Measurements from ENCODE around the gene RABL6.
A peak's percentile ranks its signal among the peaks of the same experiment; 100 is the strongest.

The RABL6 gene

DNA sequence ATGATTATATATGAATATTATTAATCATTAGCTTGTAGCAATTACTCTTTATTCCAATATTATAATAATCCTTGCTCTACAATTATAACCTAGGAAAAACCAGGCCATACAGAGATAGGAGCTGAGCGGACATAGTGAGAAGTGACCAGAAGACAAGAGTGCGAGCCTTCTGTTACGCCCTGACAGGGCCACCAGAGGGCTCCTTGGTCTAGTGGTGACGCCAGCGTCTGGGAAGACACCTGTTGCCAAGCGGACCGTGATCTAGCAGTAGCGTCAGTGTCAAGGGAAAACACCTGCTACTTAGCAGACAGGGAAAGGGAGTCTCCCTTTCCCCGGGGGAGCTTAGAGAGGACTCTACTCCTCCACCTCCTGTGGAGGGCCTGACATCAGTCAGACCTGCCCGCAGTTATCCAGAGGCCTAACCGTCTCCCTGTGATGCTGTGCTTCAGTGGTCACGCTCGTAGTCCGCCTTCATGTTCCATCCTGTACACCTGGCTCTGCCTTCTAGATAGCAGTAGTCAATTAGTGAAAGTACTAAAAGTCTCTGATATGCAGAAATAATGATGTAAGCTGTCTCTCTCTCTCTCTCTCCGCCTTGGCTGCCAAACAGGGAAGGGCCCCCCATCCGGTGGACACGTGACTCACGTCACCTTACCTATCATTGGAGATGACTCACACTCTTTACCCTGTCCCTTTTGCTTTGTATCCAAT, 41.2 kb upstream of the RABL6 start (continued):
- TF ChIP-seq, protein P1, sequence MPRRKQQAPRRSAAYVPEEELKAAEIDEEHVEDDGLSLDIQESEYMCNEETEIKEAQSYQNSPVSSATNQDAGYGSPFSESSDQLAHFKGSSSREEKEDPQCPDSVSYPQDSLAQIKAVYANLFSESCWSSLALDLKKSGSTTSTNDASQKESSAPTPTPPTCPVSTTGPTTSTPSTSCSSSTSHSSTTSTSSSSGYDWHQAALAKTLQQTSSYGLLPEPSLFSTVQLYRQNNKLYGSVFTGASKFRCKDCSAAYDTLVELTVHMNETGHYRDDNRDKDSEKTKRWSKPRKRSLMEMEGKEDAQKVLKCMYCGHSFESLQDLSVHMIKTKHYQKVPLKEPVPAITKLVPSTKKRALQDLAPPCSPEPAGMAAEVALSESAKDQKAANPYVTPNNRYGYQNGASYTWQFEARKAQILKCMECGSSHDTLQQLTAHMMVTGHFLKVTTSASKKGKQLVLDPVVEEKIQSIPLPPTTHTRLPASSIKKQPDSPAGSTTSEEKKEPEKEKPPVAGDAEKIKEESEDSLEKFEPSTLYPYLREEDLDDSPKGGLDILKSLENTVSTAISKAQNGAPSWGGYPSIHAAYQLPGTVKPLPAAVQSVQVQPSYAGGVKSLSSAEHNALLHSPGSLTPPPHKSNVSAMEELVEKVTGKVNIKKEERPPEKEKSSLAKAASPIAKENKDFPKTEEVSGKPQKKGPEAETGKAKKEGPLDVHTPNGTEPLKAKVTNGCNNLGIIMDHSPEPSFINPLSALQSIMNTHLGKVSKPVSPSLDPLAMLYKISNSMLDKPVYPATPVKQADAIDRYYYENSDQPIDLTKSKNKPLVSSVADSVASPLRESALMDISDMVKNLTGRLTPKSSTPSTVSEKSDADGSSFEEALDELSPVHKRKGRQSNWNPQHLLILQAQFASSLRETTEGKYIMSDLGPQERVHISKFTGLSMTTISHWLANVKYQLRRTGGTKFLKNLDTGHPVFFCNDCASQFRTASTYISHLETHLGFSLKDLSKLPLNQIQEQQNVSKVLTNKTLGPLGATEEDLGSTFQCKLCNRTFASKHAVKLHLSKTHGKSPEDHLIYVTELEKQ (tag by site-specific recombination; IDR thresholded peaks at IDR 0.05; ENCODE audit: borderline replicate concordance): peak; percentile 65; the same call in 1 of the 2 replicates
- TF ChIP-seq SCRT1 (tag by site-specific recombination; IDR thresholded peaks at IDR 0.05; ENCODE audit: borderline replicate concordance) (peak; percentile 99), ZNF2 (tag by site-specific recombination; IDR thresholded peaks at IDR 0.05) (peak; percentile 91), ZXDB (tag by site-specific recombination; IDR thresholded peaks at IDR 0.05) (peak; percentile 44; the same call in 1 of the 2 replicates), ZNF324 (tag by site-specific recombination; IDR thresholded peaks at IDR 0.05) (peak; percentile 79), GLIS1 (tag by site-specific recombination; IDR thresholded peaks at IDR 0.05) (peak; percentile 93)
- TF ChIP-seq, protein P2, sequence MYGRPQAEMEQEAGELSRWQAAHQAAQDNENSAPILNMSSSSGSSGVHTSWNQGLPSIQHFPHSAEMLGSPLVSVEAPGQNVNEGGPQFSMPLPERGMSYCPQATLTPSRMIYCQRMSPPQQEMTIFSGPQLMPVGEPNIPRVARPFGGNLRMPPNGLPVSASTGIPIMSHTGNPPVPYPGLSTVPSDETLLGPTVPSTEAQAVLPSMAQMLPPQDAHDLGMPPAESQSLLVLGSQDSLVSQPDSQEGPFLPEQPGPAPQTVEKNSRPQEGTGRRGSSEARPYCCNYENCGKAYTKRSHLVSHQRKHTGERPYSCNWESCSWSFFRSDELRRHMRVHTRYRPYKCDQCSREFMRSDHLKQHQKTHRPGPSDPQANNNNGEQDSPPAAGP (tag by site-specific recombination; IDR thresholded peaks at IDR 0.05): peak; percentile 84

GRCh38 chr9:136769710-136770191, 38.0 kb upstream of the RABL6 start:
- no peaks in the 10 kb centered on the region for H3K4me1 ChIP-seq (ENCODE audit: control insufficient read depth, insufficient read depth, low read length)
- ChIA-PET POLR2A (no interaction called here), CTCF (interaction anchor here (0.6 to 4.7 kb wide), 7 partner anchors 10 to 1286 kb away, joined by 3 to 79 read pairs (median 4); partner anchors contain the start of gene LCN8)
- no peak overlapping the region for H3K27ac ChIP-seq (ENCODE audit: extremely low read depth, low read depth, low read length)
- no peaks in the 10 kb centered on the region for H3K36me3 ChIP-seq (ENCODE audit: control insufficient read depth in 2 of 2, insufficient read depth in 1 of 2, low read length in 2 of 2)
- H3K9me3 ChIP-seq (ENCODE audit: control insufficient read depth, insufficient read depth, low read depth, low read length): no peaks in the 10 kb centered on the region
- H3K4me3 ChIP-seq (ENCODE audit: low read depth, low read length): no peak overlapping the region
- TF ChIP-seq ZNF112 (tag by site-specific recombination; IDR thresholded peaks at IDR 0.05) (no peak), ZNF629 (tag by site-specific recombination; IDR thresholded peaks at IDR 0.05) (no peak), ZBTB20 (tag by site-specific recombination; IDR thresholded peaks at IDR 0.05) (no peak), ZNF548 (tag by site-specific recombination; IDR thresholded peaks at IDR 0.05) (no peak), ZBTB1 (tag by site-specific recombination; IDR thresholded peaks at IDR 0.05) (no peak), ZNF585B (tag by site-specific recombination; IDR thresholded peaks at IDR 0.05) (no peak), ZIC2 (tag by site-specific recombination; IDR thresholded peaks at IDR 0.05) (peak; percentile 44), ZNF146 (tag by site-specific recombination; IDR thresholded peaks at IDR 0.05) (no peak), MZF1 (tag by site-specific recombination; IDR thresholded peaks at IDR 0.05; ENCODE audit: borderline replicate concordance) (no peak), ZNF560 (tag by site-specific recombination; IDR thresholded peaks at IDR 0.05; ENCODE audit: borderline replicate concordance) (no peak), OSR2 (tag by site-specific recombination; IDR thresholded peaks at IDR 0.05) (no peak), ZNF266 (tag by site-specific recombination; IDR thresholded peaks at IDR 0.05; ENCODE audit: low read depth) (no peak), KLF16 (tag by site-specific recombination; IDR thresholded peaks at IDR 0.05) (no peak), ZNF623 (tag by site-specific recombination; IDR thresholded peaks at IDR 0.05) (no peak), SETDB1 (IDR thresholded peaks at IDR 0.05; ENCODE audit: insufficient read length, low read length) (no peak), ZNF341 (tag by site-specific recombination; IDR thresholded peaks at IDR 0.05; ENCODE audit: low read depth) (no peak)
- TF ChIP-seq, protein P3, sequence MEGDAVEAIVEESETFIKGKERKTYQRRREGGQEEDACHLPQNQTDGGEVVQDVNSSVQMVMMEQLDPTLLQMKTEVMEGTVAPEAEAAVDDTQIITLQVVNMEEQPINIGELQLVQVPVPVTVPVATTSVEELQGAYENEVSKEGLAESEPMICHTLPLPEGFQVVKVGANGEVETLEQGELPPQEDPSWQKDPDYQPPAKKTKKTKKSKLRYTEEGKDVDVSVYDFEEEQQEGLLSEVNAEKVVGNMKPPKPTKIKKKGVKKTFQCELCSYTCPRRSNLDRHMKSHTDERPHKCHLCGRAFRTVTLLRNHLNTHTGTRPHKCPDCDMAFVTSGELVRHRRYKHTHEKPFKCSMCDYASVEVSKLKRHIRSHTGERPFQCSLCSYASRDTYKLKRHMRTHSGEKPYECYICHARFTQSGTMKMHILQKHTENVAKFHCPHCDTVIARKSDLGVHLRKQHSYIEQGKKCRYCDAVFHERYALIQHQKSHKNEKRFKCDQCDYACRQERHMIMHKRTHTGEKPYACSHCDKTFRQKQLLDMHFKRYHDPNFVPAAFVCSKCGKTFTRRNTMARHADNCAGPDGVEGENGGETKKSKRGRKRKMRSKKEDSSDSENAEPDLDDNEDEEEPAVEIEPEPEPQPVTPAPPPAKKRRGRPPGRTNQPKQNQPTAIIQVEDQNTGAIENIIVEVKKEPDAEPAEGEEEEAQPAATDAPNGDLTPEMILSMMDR (tag by site-specific recombination; IDR thresholded peaks at IDR 0.05): peak; percentile 59
- TF ChIP-seq, protein P1 (tag by site-specific recombination; IDR thresholded peaks at IDR 0.05; ENCODE audit: borderline replicate concordance): no peak
- TF ChIP-seq, protein P4, sequence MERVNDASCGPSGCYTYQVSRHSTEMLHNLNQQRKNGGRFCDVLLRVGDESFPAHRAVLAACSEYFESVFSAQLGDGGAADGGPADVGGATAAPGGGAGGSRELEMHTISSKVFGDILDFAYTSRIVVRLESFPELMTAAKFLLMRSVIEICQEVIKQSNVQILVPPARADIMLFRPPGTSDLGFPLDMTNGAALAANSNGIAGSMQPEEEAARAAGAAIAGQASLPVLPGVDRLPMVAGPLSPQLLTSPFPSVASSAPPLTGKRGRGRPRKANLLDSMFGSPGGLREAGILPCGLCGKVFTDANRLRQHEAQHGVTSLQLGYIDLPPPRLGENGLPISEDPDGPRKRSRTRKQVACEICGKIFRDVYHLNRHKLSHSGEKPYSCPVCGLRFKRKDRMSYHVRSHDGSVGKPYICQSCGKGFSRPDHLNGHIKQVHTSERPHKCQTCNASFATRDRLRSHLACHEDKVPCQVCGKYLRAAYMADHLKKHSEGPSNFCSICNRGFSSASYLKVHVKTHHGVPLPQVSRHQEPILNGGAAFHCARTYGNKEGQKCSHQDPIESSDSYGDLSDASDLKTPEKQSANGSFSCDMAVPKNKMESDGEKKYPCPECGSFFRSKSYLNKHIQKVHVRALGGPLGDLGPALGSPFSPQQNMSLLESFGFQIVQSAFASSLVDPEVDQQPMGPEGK (tag by site-specific recombination; IDR thresholded peaks at IDR 0.05): peak; percentile 62
